Measurements from ENCODE around the gene GNG4. TPM values are rescaled to one million over a fixed set of nuclear protein-coding genes. Genes with fewer than 3 reads are reported as not detected.

Gene GNG4
- total and polyA plus RNA-seq, 2 experiments from 2014 or later = 4.8 to 11.8 TPM

GRCh38 chr1:235503403-235504121 lies 146.0 kb downstream of the GNG4 start:
- TF ChIP-seq EZH2phosphoT487 (IDR thresholded peaks at IDR 0.05; ENCODE audit: low read depth, severe bottlenecking, unreplicated experiment) = no peak
- TF ChIP-seq CTCF (IDR thresholded peaks at IDR 0.05; ENCODE audit: poor library complexity) = no peak
- peaks cover 38% of the 10 kb centered on the region for H3K79me2 ChIP-seq
- WGBS (ENCODE audit: low lambda C conversion rate, missing lambda C conversion rate) = 1% methylated on average over 35 of the region's 49 CpGs
- H3K9me3 ChIP-seq (ENCODE audit: low read depth) = no peaks in the 10 kb centered on the region
- peaks cover 9% of the 10 kb centered on the region for H3K4me1 ChIP-seq (ENCODE audit: insufficient read depth)
- H3K9me2 ChIP-seq (replicated peaks; ENCODE audit: insufficient read depth) = no peaks in the 10 kb centered on the region
- H4K20me1 ChIP-seq (ENCODE audit: insufficient read depth, poor library complexity, severe bottlenecking) = peaks cover 7% of the 10 kb centered on the region
- H3K4me3 ChIP-seq = peak overlapping the region; percentile 91
- DNase-seq (ENCODE audit: low spot score) = peak; percentile 69
- H3K36me3 ChIP-seq (replicated peaks; ENCODE audit: insufficient read depth, low read depth) = no peaks in the 10 kb centered on the region
- H2AFZ ChIP-seq = peak overlapping the region; percentile 88
- peak overlapping the region; percentile 98 for H3K27ac ChIP-seq
- H3K4me2 ChIP-seq = peak overlapping the region; percentile 80
- H3K27me3 ChIP-seq = no peaks in the 10 kb centered on the region

DNA sequence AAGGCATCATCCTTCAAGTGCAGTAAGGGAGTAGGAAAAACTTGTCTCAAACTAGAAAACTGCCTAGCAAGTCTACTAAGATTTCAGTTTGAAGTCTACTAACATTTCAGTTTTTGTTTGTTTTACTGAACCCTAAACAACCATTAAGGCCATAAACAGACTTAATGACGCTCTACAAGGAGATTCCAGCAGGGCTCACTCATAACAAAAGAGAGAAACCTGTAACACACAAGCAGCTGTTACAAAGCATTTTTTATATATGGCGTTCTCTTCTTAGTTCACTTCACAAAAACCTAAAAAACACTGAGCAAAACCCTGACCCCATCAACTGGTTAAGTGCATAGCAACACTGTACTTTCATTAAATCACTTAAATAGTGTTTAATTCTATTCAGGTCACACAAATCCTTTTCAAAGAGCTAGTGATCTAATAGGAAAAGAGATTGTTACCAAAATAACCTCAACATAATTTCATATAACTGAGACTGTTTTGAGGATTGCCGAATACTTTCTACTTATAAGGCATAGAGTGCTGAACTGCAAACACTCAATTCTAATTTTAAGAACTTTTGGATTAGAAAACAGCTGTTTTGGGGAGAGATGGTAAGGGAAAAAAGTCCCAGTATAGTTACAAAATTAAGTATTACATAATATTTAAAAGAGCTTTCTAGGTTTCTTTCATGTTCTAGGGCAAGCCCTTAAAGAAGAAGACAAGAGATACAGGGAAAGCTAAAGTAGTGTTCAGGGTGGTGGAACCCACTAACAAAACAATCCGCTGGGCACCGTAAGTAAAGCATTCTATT lies 146.8 kb downstream of the GNG4 start:
- peak; percentile 48 for DNase-seq (ENCODE audit: low spot score)
- H3K27ac ChIP-seq = peak overlapping the region; percentile 98
- peak overlapping the region; percentile 80 for H3K4me2 ChIP-seq
- H3K36me3 ChIP-seq (replicated peaks; ENCODE audit: insufficient read depth, low read depth) = no peaks in the 10 kb centered on the region
- H3K4me3 ChIP-seq = peak overlapping the region; percentile 91
- peaks cover 45% of the 10 kb centered on the region for H3K79me2 ChIP-seq
- H4K20me1 ChIP-seq (ENCODE audit: insufficient read depth, poor library complexity, severe bottlenecking) = peaks cover 12% of the 10 kb centered on the region
- H2AFZ ChIP-seq = peak overlapping the region; percentile 88
- no peaks in the 10 kb centered on the region for H3K27me3 ChIP-seq
- TF ChIP-seq EZH2phosphoT487 (IDR thresholded peaks at IDR 0.05; ENCODE audit: low read depth, severe bottlenecking, unreplicated experiment) = no peak
- no peak for TF ChIP-seq CTCF (IDR thresholded peaks at IDR 0.05; ENCODE audit: poor library complexity)
- TF ChIP-seq EZH2 (IDR thresholded peaks at IDR 0.05; ENCODE audit: borderline replicate concordance) = no peak
- H3K9me2 ChIP-seq (replicated peaks; ENCODE audit: insufficient read depth) = no peaks in the 10 kb centered on the region
- H3K9me3 ChIP-seq (ENCODE audit: low read depth) = no peaks in the 10 kb centered on the region
- peaks cover 9% of the 10 kb centered on the region for H3K4me1 ChIP-seq (ENCODE audit: insufficient read depth)
- 12% methylated on average over 5 of the region's 5 CpGs for WGBS (ENCODE audit: low lambda C conversion rate, missing lambda C conversion rate)

DNA sequence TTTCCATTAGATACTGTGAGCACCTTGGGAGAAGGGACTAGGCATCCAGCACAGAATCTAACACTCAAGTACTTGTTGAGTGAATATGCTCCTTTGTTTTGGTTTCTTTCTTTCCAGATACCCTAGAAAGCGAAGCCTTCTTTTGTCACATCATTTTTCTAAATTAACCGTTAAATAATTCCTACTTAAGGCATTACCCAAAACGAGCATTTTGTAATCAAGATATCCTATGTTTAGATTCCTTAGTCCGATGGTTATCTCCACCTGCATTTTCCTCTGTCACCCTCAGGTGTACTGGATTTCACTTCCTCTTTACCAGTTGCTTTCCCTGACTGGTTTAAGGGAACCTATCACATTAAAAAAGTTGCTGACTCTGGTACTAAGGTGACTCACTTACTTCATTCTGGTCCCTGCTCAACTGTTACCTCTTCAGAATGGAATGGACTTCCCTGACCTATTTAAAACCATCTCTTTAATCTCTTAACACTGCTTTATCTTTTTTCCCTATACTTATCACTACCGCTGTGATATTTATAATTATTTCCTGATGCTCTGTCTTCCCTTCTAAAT lies 148.5 kb downstream of the GNG4 start:
- peak overlapping the region; percentile 98 for H3K27ac ChIP-seq
- H3K79me2 ChIP-seq = peaks cover 63% of the 10 kb centered on the region
- 78% methylated on average over 5 of the region's 5 CpGs for WGBS (ENCODE audit: low lambda C conversion rate, missing lambda C conversion rate)

More for the DNA sequence above, 148.5 kb downstream of the GNG4 start:
- H3K4me3 ChIP-seq = no peak overlapping the region
- peaks cover 12% of the 10 kb centered on the region for H4K20me1 ChIP-seq (ENCODE audit: insufficient read depth, poor library complexity, severe bottlenecking)
- H3K9me3 ChIP-seq (ENCODE audit: low read depth) = no peaks in the 10 kb centered on the region
- DNase-seq (ENCODE audit: low spot score) = no peak
- no peak overlapping the region for H3K4me2 ChIP-seq
- H2AFZ ChIP-seq = no peak overlapping the region
- H3K36me3 ChIP-seq (replicated peaks; ENCODE audit: insufficient read depth, low read depth) = no peaks in the 10 kb centered on the region
- H3K27me3 ChIP-seq = no peaks in the 10 kb centered on the region
- H3K4me1 ChIP-seq (ENCODE audit: insufficient read depth) = peaks cover 9% of the 10 kb centered on the region
- TF ChIP-seq CTCF (IDR thresholded peaks at IDR 0.05; ENCODE audit: poor library complexity) (no peak), EZH2phosphoT487 (IDR thresholded peaks at IDR 0.05; ENCODE audit: low read depth, severe bottlenecking, unreplicated experiment) (no peak), EZH2 (IDR thresholded peaks at IDR 0.05; ENCODE audit: borderline replicate concordance) (no peak)
- H3K9me2 ChIP-seq (replicated peaks; ENCODE audit: insufficient read depth) = no peaks in the 10 kb centered on the region

Small RNA genes lying within 50 kb of the gene (small RNA-seq; reads per million reads assigned to genes)
- gene MTCO3P46 (not detected), gene MTND4LP21 (not detected)

Other genes with a start within 250 kb of the GNG4 start
- gene B3GALNT2, start 145.3 kb downstream of the GNG4 start, total RNA-seq = 23.3 and 24.2 TPM in 2 replicates
- gene B3GALNT2, start 145.3 kb downstream of the GNG4 start, polyA plus RNA-seq = 8.1 and 15.4 TPM in 2 replicates
- gene LYST, start 217.1 kb upstream of the GNG4 start, total RNA-seq = 6.1 and 6.2 TPM in 2 replicates
- 3.0 and 3.5 TPM in 2 replicates for gene LYST, start 217.1 kb upstream of the GNG4 start, polyA plus RNA-seq